HCT116 (cell line): Measurements from ENCODE around the gene MRTFB.

Source experiments
- CTCF ChIP-seq, 3 experiments: fragments of 200-600 bp in 1 of 3; sonication (generic) in 1 of 3; IDR thresholded peaks in 2 of 3; conservative IDR thresholded peaks in 1 of 3; 2 replicates each; pipeline ENCODE4 v1.5.1; 2012 to 2017; ENCODE audit warnings: low read depth in 2 of 3, low read length in 2 of 3, antibody characterized with exemption in 1 of 3, borderline replicate concordance in 1 of 3, control low read depth in 1 of 3, mild to moderate bottlenecking in 1 of 3, mixed read lengths in 1 of 3, mixed run types in 1 of 3, moderate library complexity in 1 of 3; ENCODE audit not compliant: insufficient read depth in 1 of 3
- EZH2 ChIP-seq: fragments of 200-600 bp; sonication (generic); IDR thresholded peaks from 2 replicates; pipeline ENCODE4 v1.6.1; 2017; ENCODE audit warnings: antibody characterized with exemption, mixed run types
- JUND ChIP-seq: IDR thresholded peaks from 2 replicates; pipeline ENCODE4 v1.6.1; 2012
- MAX ChIP-seq: IDR thresholded peaks from 2 replicates; pipeline ENCODE4 v1.6.1; 2012
- POLR2A ChIP-seq: IDR thresholded peaks from 2 replicates; pipeline ENCODE4 v1.7.0; 2011; ENCODE audit warnings: borderline replicate concordance; ENCODE audit not compliant: insufficient read depth, insufficient read length; ENCODE audit errors: extremely low read depth
- RAD21 ChIP-seq: IDR thresholded peaks from 2 replicates; pipeline ENCODE4 v1.6.1; 2012; ENCODE audit warnings: low read depth, mild to moderate bottlenecking
- REST ChIP-seq: IDR thresholded peaks from 2 replicates; pipeline ENCODE4 v1.6.1; 2012; ENCODE audit warnings: low read depth
- YY1 ChIP-seq: IDR thresholded peaks from 2 replicates; pipeline ENCODE4 v1.6.1; 2011; ENCODE audit warnings: low read length, low read depth, moderate library complexity, mild to moderate bottlenecking; ENCODE audit not compliant: insufficient replicate concordance; ENCODE audit errors: extremely low read depth

- TF ChIP-seq REST (no peak), CTCF (IDR thresholded peaks at IDR 0.05 in 2 of 3, conservative IDR thresholded peaks at IDR 0.05 in 1 of 3; ENCODE audit: borderline replicate concordance in 1 of 3, insufficient read depth in 1 of 3, low read depth in 2 of 3, low read length in 2 of 3) (no peak), EZH2 (no peak), RAD21 (no peak), YY1 (no peak), MAX (no peak), POLR2A (no peak), JUND (no peak)
Measured at GRCh38 chr16:14113344-14113743, 42.2 kb downstream of the MRTFB start.
